ENCODE results near the gene PNMA6F. TPM values are rescaled to one million over a fixed set of nuclear protein-coding genes. Genes with fewer than 3 reads are reported as not detected.

Gene PNMA6F
- total RNA-seq, 1 donor from 2014 or later = not detected

DNA sequence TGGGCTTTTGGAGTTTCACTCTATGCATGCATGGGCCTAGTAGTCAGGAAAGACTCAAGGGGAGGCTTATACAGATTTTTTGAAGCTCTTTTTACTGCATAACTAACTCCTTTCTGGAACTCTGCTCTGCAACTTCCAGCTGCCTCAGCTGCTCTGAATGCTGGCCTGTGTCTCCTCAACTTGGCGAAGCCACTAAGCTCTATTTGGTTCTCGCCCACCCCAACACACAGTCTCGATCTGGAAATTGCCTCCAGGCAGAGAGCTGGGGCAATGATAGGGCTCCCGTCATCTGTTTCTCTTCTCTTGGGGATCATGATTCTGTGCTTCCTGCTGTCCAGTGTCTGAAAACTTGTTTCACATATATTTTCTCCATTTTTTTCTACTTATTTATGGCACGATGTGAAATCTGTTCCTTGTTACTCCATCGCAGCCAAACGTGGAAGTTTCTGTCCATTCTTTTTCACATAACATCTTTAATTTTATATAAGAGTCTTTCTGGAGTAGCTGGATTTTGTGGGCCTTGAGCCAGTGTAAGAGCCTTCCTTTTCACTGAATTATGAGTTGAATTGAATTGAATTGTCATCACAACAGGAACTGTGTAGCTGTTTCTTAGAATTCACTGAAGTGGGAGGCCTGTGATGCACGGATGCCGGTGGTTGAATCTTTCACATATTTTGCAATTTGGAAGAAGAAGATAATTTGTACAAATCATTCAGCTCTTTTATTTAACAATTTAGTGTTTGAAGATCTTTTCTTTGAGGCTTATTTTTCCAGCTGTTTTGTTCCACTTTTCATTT is 21.4 kb upstream of the PNMA6F start:
- no peaks in the 10 kb centered on the region for H3K27me3 Mint-ChIP-seq (ENCODE audit: unreplicated experiment)
- TF ChIP-seq CTCF (IDR thresholded peaks at IDR 0.05) = no peak
- H3K9me3 Mint-ChIP-seq (ENCODE audit: unreplicated experiment) = peaks cover 16% of the 10 kb centered on the region
- peaks cover 38% of the 10 kb centered on the region for H3K36me3 Mint-ChIP-seq (ENCODE audit: unreplicated experiment)
- H3K4me3 Mint-ChIP-seq (ENCODE audit: unreplicated experiment) = no peak overlapping the region
- peaks cover 8% of the 10 kb centered on the region for H3K4me1 Mint-ChIP-seq (ENCODE audit: unreplicated experiment)
- DNase-seq (ENCODE audit: extremely low spot score, unreplicated experiment) = peak; percentile 56
- no peak overlapping the region for H3K27ac Mint-ChIP-seq (ENCODE audit: unreplicated experiment)

DNA sequence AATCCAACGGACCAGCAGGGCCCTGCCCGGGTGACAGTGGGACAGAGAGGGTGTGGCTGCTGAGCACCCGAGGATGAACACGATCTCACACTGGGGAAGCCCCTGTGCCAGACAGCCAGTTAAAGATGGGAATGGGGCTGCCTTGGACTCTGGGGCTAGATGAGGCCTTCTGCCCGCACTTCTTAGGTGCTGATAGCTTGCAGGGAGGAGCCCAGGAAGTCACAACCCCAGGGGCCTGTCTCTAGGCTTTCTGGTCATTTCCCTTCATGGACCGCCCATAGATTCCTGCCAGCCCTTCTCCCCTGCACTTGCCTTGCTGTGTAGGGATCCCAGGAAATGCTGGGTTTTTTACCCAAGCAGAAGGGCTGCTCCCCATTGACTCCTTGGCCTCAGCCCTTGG is 18.5 kb upstream of the PNMA6F start:
- Mint-ChIP-seq H3K27me3 (ENCODE audit: unreplicated experiment) (no peaks in the 10 kb centered on the region), H3K27ac (ENCODE audit: unreplicated experiment) (no peak overlapping the region), H3K4me3 (ENCODE audit: unreplicated experiment) (no peak overlapping the region), H3K36me3 (ENCODE audit: unreplicated experiment) (peaks cover 27% of the 10 kb centered on the region), H3K9me3 (ENCODE audit: unreplicated experiment) (peaks cover 16% of the 10 kb centered on the region), H3K4me1 (ENCODE audit: unreplicated experiment) (peaks cover 14% of the 10 kb centered on the region)
- peak; percentile 56 for DNase-seq (ENCODE audit: extremely low spot score, unreplicated experiment)
- TF ChIP-seq CTCF (IDR thresholded peaks at IDR 0.05) = no peak

DNA sequence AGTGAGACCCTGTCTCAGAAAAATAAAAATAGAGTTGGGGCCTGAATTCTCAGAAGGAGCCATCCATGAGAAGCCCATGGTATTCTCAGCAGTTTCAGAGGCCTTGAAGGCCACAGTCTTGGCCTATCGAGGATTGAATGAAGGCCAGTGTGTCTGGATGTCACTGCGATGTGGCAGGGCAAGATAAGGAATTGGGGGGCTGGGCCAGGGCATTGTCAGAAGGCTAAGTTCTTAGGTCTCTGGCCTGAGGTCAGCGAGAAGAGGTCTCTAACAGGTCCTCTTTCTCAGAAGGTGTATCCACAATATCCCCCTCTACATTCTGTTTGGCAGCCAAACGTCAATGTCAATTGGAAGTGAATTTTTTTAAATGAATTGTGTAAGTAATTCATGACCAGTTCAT is 18.1 kb upstream of the PNMA6F start:
- no peak for TF ChIP-seq CTCF (IDR thresholded peaks at IDR 0.05)
- Mint-ChIP-seq H3K4me1 (ENCODE audit: unreplicated experiment) (peaks cover 16% of the 10 kb centered on the region), H3K4me3 (ENCODE audit: unreplicated experiment) (no peak overlapping the region), H3K9me3 (ENCODE audit: unreplicated experiment) (peaks cover 16% of the 10 kb centered on the region), H3K27me3 (ENCODE audit: unreplicated experiment) (no peaks in the 10 kb centered on the region), H3K36me3 (ENCODE audit: unreplicated experiment) (peaks cover 25% of the 10 kb centered on the region), H3K27ac (ENCODE audit: unreplicated experiment) (no peak overlapping the region)
- DNase-seq (ENCODE audit: extremely low spot score, unreplicated experiment) = no peak

DNA sequence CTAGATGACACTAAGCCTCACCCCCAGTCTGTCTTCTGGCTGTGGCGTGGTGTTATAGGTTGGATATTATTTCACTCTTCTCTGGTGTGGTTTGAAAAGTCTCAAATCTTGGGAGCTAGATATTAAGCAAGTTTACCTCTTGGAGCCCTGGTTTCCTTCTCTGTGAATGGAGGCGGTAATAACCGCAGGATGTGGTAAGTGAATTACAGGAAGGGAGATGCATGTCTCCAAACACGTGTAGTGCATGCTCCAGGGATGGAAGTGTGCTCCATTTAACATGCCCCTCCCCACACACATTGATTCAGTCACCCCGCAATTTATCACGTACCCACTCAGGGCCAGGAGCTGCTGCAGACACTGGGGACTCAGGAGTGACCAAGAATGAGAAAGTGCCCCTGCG is 17.3 kb upstream of the PNMA6F start:
- no peak for TF ChIP-seq CTCF (IDR thresholded peaks at IDR 0.05)
- H3K36me3 Mint-ChIP-seq (ENCODE audit: unreplicated experiment) = peaks cover 25% of the 10 kb centered on the region
- DNase-seq (ENCODE audit: extremely low spot score, unreplicated experiment) = peak; percentile 44
- no peak overlapping the region for H3K4me3 Mint-ChIP-seq (ENCODE audit: unreplicated experiment)
- H3K27me3 Mint-ChIP-seq (ENCODE audit: unreplicated experiment) = no peaks in the 10 kb centered on the region
- H3K4me1 Mint-ChIP-seq (ENCODE audit: unreplicated experiment) = peaks cover 16% of the 10 kb centered on the region
- peaks cover 16% of the 10 kb centered on the region for H3K9me3 Mint-ChIP-seq (ENCODE audit: unreplicated experiment)
- H3K27ac Mint-ChIP-seq (ENCODE audit: unreplicated experiment) = no peak overlapping the region

GRCh38 chrX:153336988-153337387 is 15.4 kb upstream of the PNMA6F start:
- TF ChIP-seq CTCF (IDR thresholded peaks at IDR 0.05) = no peak
- Mint-ChIP-seq H3K27ac (ENCODE audit: unreplicated experiment) (no peak overlapping the region), H3K9me3 (ENCODE audit: unreplicated experiment) (peaks cover 16% of the 10 kb centered on the region), H3K27me3 (ENCODE audit: unreplicated experiment) (no peaks in the 10 kb centered on the region), H3K4me3 (ENCODE audit: unreplicated experiment) (no peak overlapping the region), H3K4me1 (ENCODE audit: unreplicated experiment) (peaks cover 15% of the 10 kb centered on the region), H3K36me3 (ENCODE audit: unreplicated experiment) (peaks cover 20% of the 10 kb centered on the region)
- no peak for DNase-seq (ENCODE audit: extremely low spot score, unreplicated experiment)
